GM18505 (cell line): ENCODE results near the gene MYO1B.

Experiments used
- ATAC-seq: cut with Tn5 transposase; IDR thresholded peaks from one replicate; pipeline ENCODE4 v1.9.1; 2021; ENCODE audit not compliant: unreplicated experiment
- POLR2A ChIP-seq: IDR thresholded peaks from 4 replicates; pipeline ENCODE4 v1.6.1; 2011; ENCODE audit warnings: borderline replicate concordance; ENCODE audit not compliant: insufficient read depth, insufficient read length; ENCODE audit errors: extremely low read depth

MYO1B gene

DNA sequence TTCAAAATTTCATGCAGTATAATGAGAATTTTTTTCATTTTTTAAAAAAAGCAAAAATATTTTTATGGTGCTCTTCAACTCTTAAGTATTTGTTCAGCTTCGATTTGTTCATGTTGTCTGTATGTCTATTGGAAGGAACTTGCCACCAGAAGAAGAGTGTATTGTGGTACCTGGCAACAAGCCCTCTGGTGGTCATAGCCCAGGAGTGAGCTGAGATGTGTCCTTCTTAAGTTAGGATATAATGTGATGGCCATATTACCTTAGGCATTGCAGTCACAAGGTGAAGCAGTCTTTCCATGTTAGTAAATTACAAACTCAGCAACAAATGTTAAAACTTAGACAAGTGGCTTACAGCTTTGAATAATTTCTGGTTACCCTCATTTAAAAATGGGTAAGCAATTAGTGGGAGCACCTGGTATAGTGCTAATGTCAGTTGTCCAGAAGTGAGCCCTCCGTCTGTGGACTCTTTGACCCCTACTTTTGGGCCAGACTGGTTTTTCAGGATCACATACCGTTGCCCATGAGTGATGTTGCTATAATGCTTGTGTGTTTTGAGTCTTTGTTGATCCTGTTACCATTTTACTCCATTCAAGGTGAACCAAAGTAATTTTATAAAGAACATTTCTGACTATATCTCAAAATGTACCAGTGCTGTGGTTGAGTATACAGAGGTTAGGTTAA, 57.4 kb downstream of the MYO1B start:
- ATAC-seq, result peak; percentile 59
- TF ChIP-seq POLR2A, result no peak

GRCh38 chr2:191303140-191304005, 58.2 kb downstream of the MYO1B start:
- TF ChIP-seq POLR2A, result no peak
- ATAC-seq, result no peak

- no peak for ATAC-seq
- no peak for TF ChIP-seq POLR2A
These were observed 60.0 kb downstream of the MYO1B start for GRCh38 chr2:191304939-191305875.

- ATAC-seq, result no peak
- no peak for TF ChIP-seq POLR2A
These were observed 62.8 kb downstream of the MYO1B start for GRCh38 chr2:191308026-191308425.

GRCh38 chr2:191311156-191311555, 66.0 kb downstream of the MYO1B start:
- no peak for ATAC-seq
- TF ChIP-seq POLR2A, result no peak

GRCh38 chr2:191311627-191312026, 66.4 kb downstream of the MYO1B start:
- ATAC-seq, result no peak

GRCh38 chr2:191312163-191312562, 67.0 kb downstream of the MYO1B start:
- no peak for ATAC-seq

More at GRCh38 chr2:191311627-191312026, 66.4 kb downstream of the MYO1B start:
- TF ChIP-seq POLR2A, result no peak

GRCh38 chr2:191312662-191313061, 67.5 kb downstream of the MYO1B start:
- ATAC-seq, result no peak
- TF ChIP-seq POLR2A, result no peak

More at GRCh38 chr2:191312163-191312562, 67.0 kb downstream of the MYO1B start:
- no peak for TF ChIP-seq POLR2A

GRCh38 chr2:191314697-191315364, 69.6 kb downstream of the MYO1B start:
- ATAC-seq, result no peak
- no peak for TF ChIP-seq POLR2A

GRCh38 chr2:191315365-191315752, 70.2 kb downstream of the MYO1B start:
- no peak for TF ChIP-seq POLR2A
- ATAC-seq, result no peak

GRCh38 chr2:191316246-191316994, 71.2 kb downstream of the MYO1B start:
- TF ChIP-seq POLR2A, result no peak
- ATAC-seq, result no peak
